CD8-positive, alpha-beta memory T cell (primary cell): ENCODE measurements around the gene PTPN4. TPM values are rescaled to one million over a fixed set of nuclear protein-coding genes. Genes with fewer than 3 reads are reported as not detected.
A peak's percentile ranks its signal among the peaks of the same experiment; 100 is the strongest.
"Not testable (repeated sequence)": the region's sequence is repeated elsewhere in the genome, so short reads cannot be mapped to it uniquely, and the experiment has no call there.

ENCODE experiments used
- CTCF ChIA-PET: fragments of 350-600 bp; sonication (Branson Sonifier 250); formaldehyde crosslinking; loops from one replicate; lab custom pipeline; 2021; ENCODE audit warnings: antibody characterized with exemption; lab: Charles Lee
- POLR2A ChIA-PET: fragments of 350-600 bp; sonication (Branson Sonifier 250); formaldehyde crosslinking; loops from one replicate; lab custom pipeline; 2021; ENCODE audit warnings: antibody characterized with exemption; lab: Charles Lee
- DNase-seq, 5 donors: peaks; one replicate each; pipeline versions ENCODE4 v3.0.0 to v3.0.0-alpha.2; 2020 to 2022; ENCODE audit warnings: mixed read lengths in 1 of 5
- H3K27ac ChIP-seq: one replicate; pipeline ENCODE4 v1.7.0; 2013; ENCODE audit warnings: low read depth, mild to moderate bottlenecking, low read length, moderate library complexity
- H3K27me3 ChIP-seq: 2 replicates; pipeline ENCODE4 v1.7.0; 2013; ENCODE audit warnings: low read length, mild to moderate bottlenecking; ENCODE audit not compliant: insufficient read depth, poor library complexity, severe bottlenecking
- H3K36me3 ChIP-seq: 2 replicates; pipeline ENCODE4 v1.7.0; 2013; ENCODE audit warnings: mild to moderate bottlenecking, low read length, moderate library complexity; ENCODE audit not compliant: insufficient read depth
- H3K4me1 ChIP-seq: 2 replicates; pipeline ENCODE4 v1.7.0; 2013; ENCODE audit warnings: mild to moderate bottlenecking, low read length, moderate library complexity; ENCODE audit not compliant: insufficient read depth
- H3K4me3 ChIP-seq: 2 replicates; pipeline ENCODE4 v1.7.0; 2013; ENCODE audit warnings: mild to moderate bottlenecking, low read length
- H3K9me3 ChIP-seq: 2 replicates; pipeline ENCODE4 v1.7.0; 2013; ENCODE audit warnings: mild to moderate bottlenecking, low read length
- H3K27ac Mint-ChIP-seq, 8 donors: one replicate each; pipeline ENCODE4 v1.8.0; 2020 to 2021; ENCODE audit warnings: mixed read lengths in 8 of 8, mild to moderate bottlenecking in 6 of 8, inconsistent platforms in 3 of 8, moderate library complexity in 3 of 8
- H3K27me3 Mint-ChIP-seq, 2 donors: one replicate each; pipeline ENCODE4 v1.8.0; 2020 to 2021; ENCODE audit warnings: mixed read lengths in 2 of 2, mild to moderate bottlenecking in 1 of 2, moderate library complexity in 1 of 2
- H3K36me3 Mint-ChIP-seq, 3 donors: one replicate each; pipeline ENCODE4 v1.8.0; 2020 to 2021; ENCODE audit warnings: mixed read lengths in 3 of 3, inconsistent platforms in 1 of 3, mild to moderate bottlenecking in 1 of 3
- H3K4me1 Mint-ChIP-seq, 3 donors: one replicate each; pipeline ENCODE4 v1.8.0; 2020 to 2021; ENCODE audit warnings: mixed read lengths in 3 of 3, inconsistent platforms in 1 of 3, mild to moderate bottlenecking in 1 of 3
- H3K4me3 Mint-ChIP-seq, 7 donors: one replicate each; pipeline ENCODE4 v1.8.0; 2020 to 2021; ENCODE audit warnings: mixed read lengths in 7 of 7, mild to moderate bottlenecking in 6 of 7, moderate library complexity in 4 of 7, inconsistent platforms in 2 of 7
- H3K9me3 Mint-ChIP-seq, 5 donors: one replicate each; pipeline ENCODE4 v1.8.0; 2020 to 2022; ENCODE audit warnings: mixed read lengths in 5 of 5, mild to moderate bottlenecking in 3 of 5, moderate library complexity in 2 of 5, inconsistent platforms in 1 of 5
- polyA plus RNA-seq: library from polyadenylated mRNA; unstranded; fragments of 300-500 nt; fragmentation: Illumina TruSeq; gene quantifications from one replicate; pipeline ENCODE4 v1.2.3, GENCODE V29; 2021
- total RNA-seq, 2 experiments: library from RNA; stranded (reverse); gene quantifications; one replicate each; pipeline ENCODE4 v1.2.3, GENCODE V29; 2021

The PTPN4 gene
- total and polyA plus RNA-seq, 3 experiments from 2014 or later, result 29.0 to 161 (median 34.2) TPM

GRCh38 chr2:120013597-120014223 lies 254.0 kb downstream of the PTPN4 start:
- H3K4me1 ChIP-seq, result peaks cover 12% of the 10 kb centered on the region
- ChIA-PET CTCF (interaction anchor here (1.5 kb wide), 1 partner anchor 163 kb away, joined by 7 read pairs; no protein-coding TSS in a partner anchor), POLR2A (interaction anchor here (1.0 to 1.2 kb wide), 2 partner anchors 45 to 163 kb away, joined by 3 to 5 read pairs; no protein-coding TSS in a partner anchor)
- H3K36me3 Mint-ChIP-seq, result peaks cover 0 to 3% (median 0%) of the 10 kb centered on the region in 3 donors
- H3K4me3 ChIP-seq, result peak overlapping the region; percentile 70
- H3K9me3 Mint-ChIP-seq, result no peaks in the 10 kb centered on the region
- H3K4me3 Mint-ChIP-seq, result peak overlapping the region; percentile 79 to 90 (median 85)
- H3K36me3 ChIP-seq, result no peaks in the 10 kb centered on the region
- peak in 1 of 5 donors; percentile 7 for DNase-seq
- peak overlapping the region; percentile 54 for H3K27ac ChIP-seq
- no peaks in the 10 kb centered on the region for H3K27me3 ChIP-seq
- H3K9me3 ChIP-seq, result no peaks in the 10 kb centered on the region
- H3K27ac Mint-ChIP-seq, result peak overlapping the region in 4 of 8 donors; percentile 47 to 82 (median 78)
- peaks cover 0 to 2% of the 10 kb centered on the region in 2 donors for H3K27me3 Mint-ChIP-seq
- peaks cover 22 to 37% (median 25%) of the 10 kb centered on the region in 3 donors for H3K4me1 Mint-ChIP-seq

GRCh38 chr2:120014226-120014980 lies 254.7 kb downstream of the PTPN4 start:
- Mint-ChIP-seq H3K36me3 (peaks cover 0 to 7% (median 3%) of the 10 kb centered on the region in 3 donors), H3K9me3 (no peaks in the 10 kb centered on the region), H3K4me3 (peak overlapping the region; percentile 79 to 90 (median 85)), H3K4me1 (peaks cover 24 to 37% (median 25%) of the 10 kb centered on the region in 3 donors), H3K27me3 (peaks cover 0 to 2% of the 10 kb centered on the region in 2 donors), H3K27ac (peak overlapping the region in 2 of 8 donors; percentile 15 to 16)
- no peak for DNase-seq
- ChIA-PET CTCF (no interaction called here), POLR2A (no interaction called here)
- Histone ChIP-seq H3K9me3 (no peaks in the 10 kb centered on the region), H3K4me3 (no peak overlapping the region), H3K27me3 (no peaks in the 10 kb centered on the region), H3K27ac (no peak overlapping the region), H3K4me1 (peaks cover 12% of the 10 kb centered on the region), H3K36me3 (no peaks in the 10 kb centered on the region)

DNA sequence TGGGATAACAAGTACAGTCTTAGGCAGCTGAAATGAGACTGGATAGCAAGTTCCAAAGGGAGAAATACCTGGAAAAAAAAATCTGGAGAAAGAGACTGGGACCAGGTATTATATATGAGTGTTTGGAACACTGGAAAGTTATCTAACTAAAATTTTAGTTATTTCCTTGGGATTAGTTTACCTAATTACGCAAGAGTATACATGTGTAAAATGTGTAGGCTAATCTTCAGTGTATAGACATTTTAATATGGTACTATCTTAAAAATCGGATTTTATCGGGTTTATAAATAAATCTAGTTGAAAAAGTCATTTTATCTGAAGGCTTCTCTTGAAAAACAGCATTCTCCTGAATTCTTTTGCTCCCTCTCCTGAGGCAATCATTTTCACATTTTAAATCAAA lies 257.1 kb downstream of the PTPN4 start:
- Mint-ChIP-seq H3K9me3 (no peaks in the 10 kb centered on the region), H3K27me3 (peaks cover 0 to 1% of the 10 kb centered on the region in 2 donors), H3K27ac (no peak overlapping the region), H3K36me3 (peaks cover 0 to 11% (median 9%) of the 10 kb centered on the region in 3 donors), H3K4me3 (peak overlapping the region in 1 of 7 donors; percentile 50), H3K4me1 (peaks cover 24 to 37% (median 25%) of the 10 kb centered on the region in 3 donors)
- ChIA-PET CTCF (no interaction called here), POLR2A (no interaction called here)
- no peaks in the 10 kb centered on the region for H3K36me3 ChIP-seq
- no peak for DNase-seq
- no peaks in the 10 kb centered on the region for H3K9me3 ChIP-seq
- H3K4me3 ChIP-seq, result no peak overlapping the region
- peaks cover 12% of the 10 kb centered on the region for H3K4me1 ChIP-seq
- no peaks in the 10 kb centered on the region for H3K27me3 ChIP-seq
- H3K27ac ChIP-seq, result no peak overlapping the region

GRCh38 chr2:120017201-120017600 lies 257.5 kb downstream of the PTPN4 start:
- no peak overlapping the region for H3K4me3 ChIP-seq
- DNase-seq, result no peak
- peaks cover 11% of the 10 kb centered on the region for H3K4me1 ChIP-seq
- no peaks in the 10 kb centered on the region for H3K27me3 ChIP-seq
- POLR2A ChIA-PET, result no interaction called here
- Mint-ChIP-seq H3K27ac (no peak overlapping the region), H3K36me3 (peaks cover under 1 to 11% (median 9%) of the 10 kb centered on the region in 3 donors), H3K4me1 (peaks cover 22 to 34% (median 22%) of the 10 kb centered on the region in 3 donors), H3K9me3 (no peaks in the 10 kb centered on the region), H3K4me3 (peak overlapping the region in 1 of 7 donors; percentile 32), H3K27me3 (no peaks in the 10 kb centered on the region)
- H3K9me3 ChIP-seq, result no peaks in the 10 kb centered on the region
- H3K36me3 ChIP-seq, result no peaks in the 10 kb centered on the region
- CTCF ChIA-PET, result no interaction called here
- H3K27ac ChIP-seq, result no peak overlapping the region

DNA sequence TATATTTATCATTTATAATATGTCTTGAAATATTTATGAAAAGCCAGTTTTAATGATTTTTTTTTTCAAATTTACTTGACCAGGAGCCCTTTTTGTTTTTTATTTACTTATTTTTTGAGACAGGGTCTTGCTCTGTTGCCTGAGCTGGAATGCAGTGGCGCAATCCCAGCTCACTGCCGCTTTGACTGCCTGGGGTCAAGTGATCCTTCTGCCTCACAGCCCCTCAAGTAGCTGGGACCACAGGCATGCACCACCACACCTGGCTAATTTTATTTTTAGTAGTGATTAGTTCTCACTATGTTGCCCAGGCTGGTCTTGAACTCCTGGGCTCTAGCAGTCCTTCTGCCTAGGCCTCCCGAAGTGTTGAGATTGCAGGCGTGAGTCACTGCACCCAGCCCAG lies 258.8 kb downstream of the PTPN4 start:
- Histone ChIP-seq H3K27me3 (no peaks in the 10 kb centered on the region), H3K27ac (no peak overlapping the region), H3K4me3 (no peak overlapping the region), H3K4me1 (peaks cover 4% of the 10 kb centered on the region), H3K36me3 (no peaks in the 10 kb centered on the region), H3K9me3 (no peaks in the 10 kb centered on the region)
- Mint-ChIP-seq H3K4me1 (peaks cover 15 to 27% (median 16%) of the 10 kb centered on the region in 3 donors), H3K36me3 (peaks cover 9 to 14% (median 13%) of the 10 kb centered on the region in 3 donors), H3K9me3 (no peaks in the 10 kb centered on the region), H3K27ac (no peak overlapping the region), H3K4me3 (no peak overlapping the region), H3K27me3 (no peaks in the 10 kb centered on the region)
- ChIA-PET POLR2A (interaction anchor here (0.5 kb wide), 1 partner anchor 45 kb away, joined by 3 read pairs; no protein-coding TSS in a partner anchor), CTCF (no interaction called here)
- DNase-seq, result no peak

GRCh38 chr2:120020554-120020953 lies 260.8 kb downstream of the PTPN4 start:
- no peak for DNase-seq
- H3K27me3 Mint-ChIP-seq, result no peaks in the 10 kb centered on the region
- no peaks in the 10 kb centered on the region for H3K4me1 ChIP-seq
- ChIA-PET CTCF (no interaction called here), POLR2A (no interaction called here)
- H3K27me3 ChIP-seq, result no peaks in the 10 kb centered on the region
- H3K27ac Mint-ChIP-seq, result no peak overlapping the region
- H3K27ac ChIP-seq, result no peak overlapping the region
- peaks cover under 1 to 11% (median 4%) of the 10 kb centered on the region in 3 donors for H3K4me1 Mint-ChIP-seq
- no peaks in the 10 kb centered on the region for H3K9me3 ChIP-seq
- H3K4me3 Mint-ChIP-seq, result no peak overlapping the region
- peaks cover 12 to 28% (median 25%) of the 10 kb centered on the region in 3 donors for H3K36me3 Mint-ChIP-seq
- no peaks in the 10 kb centered on the region for H3K36me3 ChIP-seq
- peaks cover 0 to 6% (median 0%) of the 10 kb centered on the region in 5 donors for H3K9me3 Mint-ChIP-seq
- H3K4me3 ChIP-seq, result no peak overlapping the region

- H3K27me3 Mint-ChIP-seq, H3K27ac ChIP-seq, DNase-seq, H3K27ac Mint-ChIP-seq, H3K9me3 Mint-ChIP-seq, H3K4me1 ChIP-seq, CTCF ChIA-PET, H3K4me3 ChIP-seq, H3K36me3 ChIP-seq, H3K27me3 ChIP-seq, H3K9me3 ChIP-seq, H3K4me1 Mint-ChIP-seq, POLR2A ChIA-PET, H3K4me3 Mint-ChIP-seq: not testable (repeated sequence)
- peaks cover 15 to 37% (median 25%) of the 10 kb centered on the region in 3 donors for H3K36me3 Mint-ChIP-seq
These were observed 262.8 kb downstream of the PTPN4 start for GRCh38 chr2:120022505-120022904.

DNA sequence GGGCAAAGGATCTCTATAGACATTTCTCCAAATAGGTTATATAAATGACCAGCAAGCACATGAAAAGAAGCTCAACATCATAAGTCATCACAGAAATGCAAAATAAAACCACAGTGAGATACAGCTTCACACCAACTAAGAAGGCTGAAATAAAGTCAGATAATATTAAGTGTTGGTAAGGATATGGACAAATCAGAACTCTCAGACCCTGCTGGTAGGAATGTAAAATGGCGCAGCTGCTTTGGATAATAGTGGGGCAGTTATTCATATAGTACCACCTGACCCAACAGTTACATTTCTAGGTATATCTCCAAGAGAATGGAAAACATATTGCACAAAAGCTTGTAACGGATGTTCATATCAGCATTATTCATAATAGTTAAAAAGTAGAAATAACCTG lies 267.2 kb downstream of the PTPN4 start:
- H3K4me1 Mint-ChIP-seq, result peaks cover 0 to 3% (median 0%) of the 10 kb centered on the region in 3 donors
- ChIA-PET CTCF (no interaction called here), POLR2A (no interaction called here)
- Histone ChIP-seq H3K9me3 (no peaks in the 10 kb centered on the region), H3K4me3 (no peak overlapping the region), H3K36me3 (no peaks in the 10 kb centered on the region), H3K27me3 (no peaks in the 10 kb centered on the region), H3K4me1 (no peaks in the 10 kb centered on the region), H3K27ac (no peak overlapping the region)
- H3K27ac Mint-ChIP-seq, result no peak overlapping the region
- H3K4me3 Mint-ChIP-seq, result no peak overlapping the region
- no peak for DNase-seq
- peaks cover 0 to 6% (median 0%) of the 10 kb centered on the region in 5 donors for H3K9me3 Mint-ChIP-seq
- H3K36me3 Mint-ChIP-seq, result peaks cover 8 to 41% (median 17%) of the 10 kb centered on the region in 3 donors
- peaks cover 0 to 2% of the 10 kb centered on the region in 2 donors for H3K27me3 Mint-ChIP-seq
